BLaER1 (cell line): ENCODE data around the gene LIMS2.

ENCODE experiments used
- H3K27ac ChIP-seq: shearing (Covaris generic); formaldehyde crosslinking; 2 replicates; pipeline ENCODE4 v1.8.1; 2022
- H3K27me3 ChIP-seq: shearing (Covaris generic); formaldehyde crosslinking; 2 replicates; pipeline ENCODE4 v1.8.1; 2022
- H3K36me3 ChIP-seq: shearing (Covaris generic); formaldehyde crosslinking; 2 replicates; pipeline ENCODE4 v1.8.1; 2022
- H3K4me1 ChIP-seq: shearing (Covaris generic); formaldehyde crosslinking; 2 replicates; pipeline ENCODE4 v1.8.1; 2022
- H3K4me2 ChIP-seq: shearing (Covaris generic); formaldehyde crosslinking; 2 replicates; pipeline ENCODE4 v1.8.1; 2022
- H3K4me3 ChIP-seq: shearing (Covaris generic); formaldehyde crosslinking; 2 replicates; pipeline ENCODE4 v1.8.1; 2022
- H3K9ac ChIP-seq: shearing (Covaris generic); formaldehyde crosslinking; 2 replicates; pipeline ENCODE4 v1.8.1; 2022
- H3K9me3 ChIP-seq: shearing (Covaris generic); formaldehyde crosslinking; 2 replicates; pipeline ENCODE4 v1.8.1; 2022
- H4K20me1 ChIP-seq: shearing (Covaris generic); formaldehyde crosslinking; 2 replicates; pipeline ENCODE4 v1.8.1; 2022
- Cebpa-rat ChIP-seq: shearing (Covaris generic); IDR thresholded peaks from 2 replicates; pipeline ENCODE4 v1.8.1; 2022

LIMS2 gene

DNA sequence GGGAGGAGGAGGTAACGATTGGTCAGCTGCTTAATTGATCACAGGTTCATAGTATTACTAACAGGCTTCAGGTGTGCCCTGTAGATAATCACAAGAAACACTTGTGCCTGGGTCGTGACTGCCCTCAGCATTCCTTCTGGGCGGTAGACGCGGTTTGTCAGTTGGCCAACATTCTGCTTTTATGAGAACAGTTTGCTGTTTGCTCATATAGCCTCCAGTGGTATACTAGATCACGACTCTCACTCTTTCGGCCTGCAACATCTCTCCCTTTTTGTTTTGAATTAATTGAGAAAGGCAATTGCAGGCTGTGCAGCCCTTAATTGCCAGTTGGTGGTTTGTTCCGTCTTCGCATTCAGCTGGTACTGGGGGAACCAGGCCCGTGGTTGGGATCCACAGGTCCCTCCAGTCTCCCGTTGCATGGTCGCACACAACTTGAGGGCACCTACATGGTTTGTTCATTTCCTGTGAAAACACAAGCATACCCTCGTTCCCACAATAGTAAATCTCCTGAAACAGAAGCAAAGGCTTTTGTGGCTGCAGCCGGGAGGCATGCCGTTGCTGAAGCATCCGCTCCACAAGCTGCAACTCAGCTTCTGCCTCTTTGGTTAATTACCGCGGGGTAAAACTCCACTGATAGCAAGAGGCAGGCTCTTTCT, 59.7 kb downstream of the LIMS2 start:
- Histone ChIP-seq H3K4me2 (peak overlapping the region; percentile 78), H4K20me1 (no peaks in the 10 kb centered on the region), H3K4me3 (no peak overlapping the region), H3K27ac (peak overlapping the region; percentile 21; the same call in 1 of the 2 replicates), H3K36me3 (no peaks in the 10 kb centered on the region), H3K9ac (no peak overlapping the region), H3K27me3 (no peaks in the 10 kb centered on the region), H3K9me3 (peaks cover 38% of the 10 kb centered on the region), H3K4me1 (peaks cover 61% of the 10 kb centered on the region)
- no peak for TF ChIP-seq Cebpa-rat

DNA sequence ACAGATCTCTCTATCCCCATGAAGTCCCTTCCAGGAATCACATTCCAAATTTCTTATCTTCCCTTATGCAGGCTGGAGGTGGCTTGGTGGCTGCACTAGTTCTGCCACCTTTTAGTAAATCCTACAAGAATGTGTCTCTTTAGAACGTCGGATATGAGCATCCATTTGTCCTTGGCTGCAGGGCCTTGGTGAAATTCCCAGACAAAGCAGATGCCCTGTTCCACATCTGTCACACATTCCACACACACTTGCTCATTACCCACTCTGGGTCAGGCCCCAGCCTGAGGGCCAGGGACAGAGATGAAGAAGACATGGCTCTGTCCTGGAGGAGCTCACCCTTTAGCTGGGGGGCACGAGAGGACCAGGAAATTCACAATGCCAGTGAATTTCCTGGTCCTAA, 60.6 kb downstream of the LIMS2 start:
- no peak overlapping the region for H3K9ac ChIP-seq
- no peaks in the 10 kb centered on the region for H3K36me3 ChIP-seq
- no peak overlapping the region for H3K27ac ChIP-seq
- H3K27me3 ChIP-seq = no peaks in the 10 kb centered on the region
- peaks cover 40% of the 10 kb centered on the region for H3K9me3 ChIP-seq
- peaks cover 61% of the 10 kb centered on the region for H3K4me1 ChIP-seq
- no peak for TF ChIP-seq Cebpa-rat
- H3K4me3 ChIP-seq = no peak overlapping the region
- peak overlapping the region; percentile 78 for H3K4me2 ChIP-seq
- H4K20me1 ChIP-seq = no peaks in the 10 kb centered on the region

DNA sequence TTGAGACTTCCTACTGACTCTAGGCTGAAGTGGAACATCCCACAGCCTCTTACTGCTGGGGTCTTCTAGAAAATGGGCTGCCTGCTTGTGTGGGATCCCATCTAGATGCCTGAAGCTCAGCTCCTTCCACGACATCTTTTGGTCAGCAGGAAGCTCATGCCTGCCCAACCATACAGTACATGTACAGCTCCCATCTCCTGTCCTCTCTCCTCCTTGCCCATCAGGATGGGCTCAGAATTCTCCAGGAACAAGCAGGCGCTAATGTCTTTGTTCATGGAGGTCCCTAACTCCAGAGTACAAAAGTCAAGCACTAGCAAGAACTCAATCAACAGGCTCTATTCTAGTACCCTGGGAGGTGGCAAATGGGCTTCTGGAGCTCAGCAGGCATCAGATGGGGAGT, 61.1 kb downstream of the LIMS2 start:
- no peaks in the 10 kb centered on the region for H4K20me1 ChIP-seq
- H3K27me3 ChIP-seq = no peaks in the 10 kb centered on the region
- H3K4me3 ChIP-seq = no peak overlapping the region
- H3K27ac ChIP-seq = no peak overlapping the region
- peaks cover 61% of the 10 kb centered on the region for H3K4me1 ChIP-seq
- no peak overlapping the region for H3K9ac ChIP-seq
- no peak for TF ChIP-seq Cebpa-rat
- no peaks in the 10 kb centered on the region for H3K36me3 ChIP-seq
- H3K9me3 ChIP-seq = peaks cover 40% of the 10 kb centered on the region
- no peak overlapping the region for H3K4me2 ChIP-seq

DNA sequence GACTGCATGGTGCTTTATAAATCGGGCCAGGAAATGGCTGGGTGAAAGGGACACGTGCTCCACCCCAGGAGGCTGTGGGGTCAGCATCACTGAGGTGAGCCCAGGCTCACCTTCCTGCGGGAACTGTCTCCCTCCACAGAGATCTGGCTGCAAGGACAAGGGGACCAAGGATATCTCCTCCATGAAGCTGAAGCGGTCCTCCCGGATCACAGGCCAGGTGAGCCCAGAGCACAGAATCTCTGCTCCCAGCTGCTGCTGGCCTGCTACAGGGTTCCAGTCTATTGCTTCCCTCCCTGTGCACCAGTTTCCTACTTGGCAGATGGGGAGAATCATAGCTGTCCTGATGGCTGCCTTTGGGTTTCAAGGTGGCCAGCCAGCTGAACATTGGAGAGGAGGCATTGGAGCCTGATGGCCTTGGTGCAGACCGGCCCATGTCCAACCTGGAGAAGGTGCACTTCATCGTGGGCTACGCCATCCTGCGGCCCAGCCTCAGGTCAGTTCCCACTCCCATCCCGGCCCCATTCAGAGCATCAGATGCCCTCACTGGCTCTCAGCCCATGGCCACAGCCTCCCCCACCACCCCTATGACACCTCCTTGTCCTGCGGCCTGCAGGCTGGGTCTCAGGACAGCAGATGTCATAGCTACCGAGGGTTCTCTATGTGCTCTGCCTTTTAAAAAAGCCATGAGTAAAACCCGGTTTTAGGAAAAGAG, 63.1 kb downstream of the LIMS2 start:
- Histone ChIP-seq H3K27ac (no peak overlapping the region), H4K20me1 (no peaks in the 10 kb centered on the region), H3K4me2 (no peak overlapping the region), H3K4me1 (peaks cover 65% of the 10 kb centered on the region), H3K9ac (no peak overlapping the region), H3K27me3 (no peaks in the 10 kb centered on the region), H3K4me3 (no peak overlapping the region), H3K9me3 (peaks cover 40% of the 10 kb centered on the region), H3K36me3 (no peaks in the 10 kb centered on the region)
- no peak for TF ChIP-seq Cebpa-rat

DNA sequence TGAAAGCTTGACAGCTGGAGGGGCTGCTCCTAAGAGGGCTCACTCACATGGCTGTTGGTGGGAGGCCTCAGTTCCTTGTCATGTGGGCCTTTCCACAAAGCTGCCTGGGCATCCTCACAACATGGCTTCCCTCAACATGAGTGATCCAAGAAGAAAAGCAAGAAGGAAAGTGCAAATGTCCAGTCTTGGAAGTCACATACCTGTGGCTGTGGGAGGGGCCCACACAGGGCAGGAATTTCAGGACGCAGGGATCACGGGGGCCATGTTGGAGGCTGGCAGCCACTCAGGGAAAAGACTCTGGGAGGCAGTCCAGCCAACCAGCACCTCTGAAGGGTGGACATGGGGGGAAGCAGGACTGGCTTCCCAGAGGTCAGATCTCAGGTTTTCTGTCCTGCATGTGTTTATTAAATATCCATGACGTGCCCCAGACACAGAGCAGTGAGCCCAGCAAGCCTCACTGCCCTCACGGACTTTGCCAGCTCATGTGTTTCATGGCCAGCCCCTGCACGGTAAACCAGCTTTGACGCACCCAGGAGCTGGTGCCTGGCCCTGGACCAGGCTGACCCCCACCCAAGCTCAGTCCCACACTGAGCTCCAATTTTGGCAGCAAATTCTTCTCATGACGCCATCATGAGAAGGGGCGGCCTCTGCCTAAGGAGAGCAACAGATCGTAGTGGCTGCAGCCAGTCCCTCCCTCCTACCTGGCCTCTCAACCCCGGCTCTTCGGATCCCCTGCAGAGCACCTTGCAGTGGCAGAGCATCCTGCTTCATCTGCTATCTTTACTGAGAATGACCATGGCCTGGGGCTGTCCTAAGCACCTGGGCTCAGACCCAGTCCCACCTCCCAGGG, 64.0 kb downstream of the LIMS2 start:
- Histone ChIP-seq H3K9ac (no peak overlapping the region), H3K27me3 (no peaks in the 10 kb centered on the region), H3K36me3 (no peaks in the 10 kb centered on the region), H3K4me2 (no peak overlapping the region), H3K27ac (no peak overlapping the region), H4K20me1 (no peaks in the 10 kb centered on the region), H3K4me1 (peaks cover 65% of the 10 kb centered on the region), H3K9me3 (peaks cover 40% of the 10 kb centered on the region), H3K4me3 (no peak overlapping the region)
- TF ChIP-seq Cebpa-rat = no peak

DNA sequence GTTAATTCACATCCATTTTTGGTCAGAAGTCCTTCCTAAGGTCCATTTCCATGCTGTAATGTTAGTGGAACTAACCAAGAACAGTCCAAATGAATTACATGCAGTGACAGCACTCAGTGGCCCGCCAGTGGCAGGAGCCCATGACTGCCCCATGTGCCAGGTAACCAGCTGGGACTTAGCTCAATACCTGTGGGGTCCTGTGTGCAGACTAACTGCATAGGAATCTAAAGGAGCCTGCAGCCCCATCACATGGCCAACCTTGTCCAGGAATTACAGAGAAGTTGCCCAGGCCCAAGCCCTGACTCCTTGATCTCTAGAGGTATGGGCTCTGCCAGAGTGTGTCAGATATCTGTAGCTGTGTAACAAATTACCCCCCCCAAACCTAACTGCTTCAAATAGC, 64.8 kb downstream of the LIMS2 start:
- H4K20me1 ChIP-seq = no peaks in the 10 kb centered on the region
- H3K27ac ChIP-seq = no peak overlapping the region
- H3K9me3 ChIP-seq = peaks cover 40% of the 10 kb centered on the region
- H3K9ac ChIP-seq = no peak overlapping the region
- H3K4me3 ChIP-seq = no peak overlapping the region
- H3K27me3 ChIP-seq = no peaks in the 10 kb centered on the region
- peaks cover 65% of the 10 kb centered on the region for H3K4me1 ChIP-seq
- no peaks in the 10 kb centered on the region for H3K36me3 ChIP-seq
- no peak for TF ChIP-seq Cebpa-rat
- H3K4me2 ChIP-seq = peak overlapping the region; percentile 24; the same call in 1 of the 2 replicates

DNA sequence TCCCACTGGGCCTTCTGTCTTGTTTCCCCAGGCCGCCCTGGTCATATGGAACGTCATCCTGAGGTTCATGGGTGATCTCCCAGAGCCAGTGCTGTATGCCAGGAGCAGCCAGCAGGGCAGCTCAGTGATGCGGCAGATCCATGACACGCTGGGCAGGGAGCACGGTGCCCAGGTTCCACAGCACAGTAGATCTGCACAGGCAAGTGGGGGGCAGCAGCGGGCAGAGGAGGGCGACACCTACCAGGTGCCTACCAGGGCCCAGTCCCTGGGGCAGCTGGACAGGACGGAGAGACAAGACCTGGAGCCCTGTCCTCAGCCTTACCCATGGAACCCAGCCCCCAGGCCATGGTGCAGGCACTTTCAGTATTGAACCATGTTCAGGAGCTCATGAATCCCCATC, 65.5 kb downstream of the LIMS2 start:
- Histone ChIP-seq H3K4me3 (no peak overlapping the region), H4K20me1 (no peaks in the 10 kb centered on the region), H3K27me3 (no peaks in the 10 kb centered on the region), H3K9ac (no peak overlapping the region), H3K9me3 (peaks cover 40% of the 10 kb centered on the region), H3K27ac (no peak overlapping the region), H3K4me1 (peaks cover 63% of the 10 kb centered on the region), H3K36me3 (no peaks in the 10 kb centered on the region), H3K4me2 (peak overlapping the region; percentile 24)
- no peak for TF ChIP-seq Cebpa-rat

DNA sequence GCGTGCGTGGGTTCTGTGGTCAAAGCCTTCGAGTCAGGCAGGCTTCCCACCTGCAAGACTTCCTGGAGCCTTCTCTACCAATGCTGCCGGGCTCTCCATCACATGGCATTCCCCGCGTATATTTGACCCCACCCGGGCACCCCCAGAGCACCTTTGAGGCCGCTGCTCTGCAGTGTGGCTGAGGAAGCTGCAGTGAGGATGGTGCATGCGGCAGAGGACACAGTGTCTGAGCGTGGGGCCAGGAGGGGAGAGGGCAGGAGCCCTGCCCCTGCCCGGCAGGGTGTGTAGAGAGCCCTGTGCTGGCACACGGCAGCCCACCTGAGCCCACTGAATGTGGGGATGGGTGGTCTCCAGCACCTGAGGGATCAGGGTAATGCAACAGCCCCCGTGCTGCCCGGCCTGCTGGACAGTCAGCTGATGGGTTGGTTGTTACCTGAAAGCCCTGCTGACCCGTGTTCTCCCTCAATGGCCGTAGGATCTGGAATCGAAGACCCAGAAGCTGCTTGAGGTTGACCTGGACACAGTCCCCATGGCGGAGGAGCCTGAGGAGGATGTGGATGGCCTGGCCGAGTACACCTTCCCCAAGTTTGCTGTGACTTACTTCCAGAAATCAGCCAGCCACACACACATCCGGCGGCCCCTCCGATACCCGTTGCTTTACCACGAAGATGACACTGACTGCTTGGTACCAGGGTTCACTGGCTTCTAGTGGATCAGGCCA, 66.1 kb downstream of the LIMS2 start:
- Histone ChIP-seq H3K27me3 (no peaks in the 10 kb centered on the region), H3K36me3 (no peaks in the 10 kb centered on the region), H3K9me3 (peaks cover 38% of the 10 kb centered on the region), H3K4me2 (peak overlapping the region; percentile 49), H3K4me3 (no peak overlapping the region), H3K27ac (0 out of 2 replicates have a peak overlapping the region, but pooled peaks have one; percentile 35), H4K20me1 (no peaks in the 10 kb centered on the region), H3K9ac (no peak overlapping the region), H3K4me1 (peaks cover 67% of the 10 kb centered on the region)
- TF ChIP-seq Cebpa-rat = no peak

DNA sequence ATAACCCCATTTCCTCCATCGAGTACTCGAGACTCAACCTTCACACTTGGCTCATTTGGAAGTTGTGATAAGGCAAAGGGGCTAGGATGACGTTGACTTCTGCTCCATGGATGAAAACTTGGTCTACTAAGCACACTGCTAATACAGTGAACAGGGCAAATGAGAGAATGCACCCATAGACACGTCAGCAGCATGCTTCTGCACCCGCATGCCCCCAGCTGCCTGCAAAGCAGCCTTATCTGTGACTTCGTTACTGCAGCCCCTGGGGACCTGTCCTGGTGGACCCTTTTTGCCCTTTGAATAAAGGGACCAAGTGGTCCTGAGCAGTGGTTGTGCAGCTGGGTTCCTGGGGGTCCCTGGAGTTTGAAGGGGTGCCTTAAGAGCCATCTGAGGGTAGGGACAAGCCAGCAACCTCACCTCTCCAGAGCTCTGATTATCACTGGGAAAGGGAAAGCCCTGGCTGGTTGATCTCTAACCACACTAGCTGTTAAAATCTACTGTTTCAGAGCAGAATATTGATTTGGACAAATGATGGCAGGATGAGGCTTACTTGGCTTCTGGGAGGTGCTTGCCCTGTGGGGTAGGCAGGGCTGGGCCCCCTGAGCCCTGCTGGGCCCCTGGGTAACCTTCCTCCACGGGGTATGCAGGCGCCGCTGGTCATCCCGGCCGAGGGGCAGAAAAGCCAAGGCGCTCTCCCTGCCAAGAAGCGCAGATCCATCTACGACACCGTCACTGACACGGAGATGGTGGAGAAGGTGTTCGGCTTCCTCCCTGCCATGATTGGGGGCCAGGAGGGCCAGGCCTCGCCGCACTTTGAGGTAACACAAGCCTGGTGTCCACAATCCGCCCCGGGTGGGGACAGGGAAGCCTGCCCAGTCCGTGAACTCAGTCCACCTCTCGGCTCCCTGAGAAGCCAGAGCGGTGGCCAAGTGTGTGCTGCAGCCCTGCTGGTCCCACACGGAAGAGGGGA, 67.0 kb downstream of the LIMS2 start:
- H3K36me3 ChIP-seq = no peaks in the 10 kb centered on the region
- H3K4me3 ChIP-seq = no peak overlapping the region
- no peaks in the 10 kb centered on the region for H4K20me1 ChIP-seq
- peaks cover 36% of the 10 kb centered on the region for H3K9me3 ChIP-seq
- H3K4me2 ChIP-seq = peak overlapping the region; percentile 49
- no peak for TF ChIP-seq Cebpa-rat
- H3K4me1 ChIP-seq = peaks cover 70% of the 10 kb centered on the region
- H3K27ac ChIP-seq = peak overlapping the region; percentile 35; the same call in 1 of the 2 replicates
- H3K27me3 ChIP-seq = no peaks in the 10 kb centered on the region
- H3K9ac ChIP-seq = no peak overlapping the region
